ENCODE measurements around the gene FAM8A1.

Gene FAM8A1

GRCh38 chr6:17602888-17603287 lies 2.8 kb downstream of the FAM8A1 start:
- DNase-seq, result no peak

- DNase-seq, result no peak
Observed at GRCh38 chr6:17606606-17607005, 6.5 kb downstream of the FAM8A1 start.

GRCh38 chr6:17610835-17611234 lies 10.7 kb downstream of the FAM8A1 start:
- no peak for DNase-seq

GRCh38 chr6:17612048-17612447 lies 11.9 kb downstream of the FAM8A1 start:
- DNase-seq, result no peak

GRCh38 chr6:17615794-17616193 lies 15.7 kb downstream of the FAM8A1 start:
- no peak for DNase-seq

GRCh38 chr6:17621003-17621402 lies 20.9 kb downstream of the FAM8A1 start:
- peak in 1 of 2 donors; percentile 34 for DNase-seq

- no peak for DNase-seq
Observed at GRCh38 chr6:17622144-17622543, 22.0 kb downstream of the FAM8A1 start.

GRCh38 chr6:17624396-17624795 lies 24.3 kb downstream of the FAM8A1 start:
- DNase-seq, result no peak

- DNase-seq, result no peak
Observed at GRCh38 chr6:17628873-17629272, 28.8 kb downstream of the FAM8A1 start.

- DNase-seq, result no peak
Observed at GRCh38 chr6:17629824-17630510, 29.9 kb downstream of the FAM8A1 start.

- DNase-seq, result no peak
Observed at GRCh38 chr6:17630511-17631073, 30.5 kb downstream of the FAM8A1 start.

- DNase-seq, result no peak
Observed at GRCh38 chr6:17632934-17633333, 32.8 kb downstream of the FAM8A1 start.

GRCh38 chr6:17633465-17634188 lies 33.5 kb downstream of the FAM8A1 start:
- no peak for DNase-seq

- no peak for DNase-seq
Observed at GRCh38 chr6:17635568-17635967, 35.5 kb downstream of the FAM8A1 start.

- no peak for DNase-seq
Observed at GRCh38 chr6:17638212-17638715, 38.2 kb downstream of the FAM8A1 start.

GRCh38 chr6:17640477-17640917 lies 40.4 kb downstream of the FAM8A1 start:
- DNase-seq, result no peak

GRCh38 chr6:17648745-17649144 lies 48.6 kb downstream of the FAM8A1 start:
- DNase-seq, result no peak

GRCh38 chr6:17650656-17651309 lies 50.7 kb downstream of the FAM8A1 start:
- no peak for DNase-seq

GRCh38 chr6:17653198-17653882 lies 53.2 kb downstream of the FAM8A1 start:
- no peak for DNase-seq

GRCh38 chr6:17656092-17656491 lies 56.0 kb downstream of the FAM8A1 start:
- DNase-seq, result no peak

GRCh38 chr6:17656644-17657043 lies 56.5 kb downstream of the FAM8A1 start:
- DNase-seq, result no peak

All from hippocampal formation (tissue), 2 donors.